ENCODE results near the gene VPREB3. TPM values are rescaled to one million over a fixed set of nuclear protein-coding genes. Genes with fewer than 3 reads are reported as not detected.

VPREB3 gene
- total RNA-seq, 1 experiment from 2014 or later = not detected

DNA sequence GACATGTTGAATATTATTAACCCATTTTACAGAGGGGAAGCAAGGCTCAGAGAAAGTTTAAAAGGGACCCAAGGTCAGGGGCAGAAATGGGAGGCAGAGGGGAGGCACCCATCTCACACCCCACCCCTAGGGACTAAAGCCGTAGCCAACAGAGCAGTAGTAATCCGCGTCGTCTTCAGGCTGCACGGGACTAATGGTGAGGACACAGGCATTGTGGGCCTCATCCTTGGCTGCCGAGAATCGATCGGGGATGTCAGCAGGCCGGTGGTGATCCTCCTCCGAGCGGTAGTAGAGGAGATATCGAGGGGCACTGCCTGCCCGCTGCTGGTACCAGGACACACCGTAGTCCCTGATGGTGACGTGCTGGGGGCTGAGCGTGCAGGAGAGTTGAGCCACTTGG lies 1.5 kb downstream of the VPREB3 start:
- POLR2A ChIA-PET = no interaction called here
- in situ Hi-C loops (cut with HindIII; ENCODE audit: low pct_unique_long_range_greater_than_20kb, low sequenced_read_pairs) (no loop called here), intact Hi-C loops (cut with micrococcal nuclease; ENCODE audit: unreplicated experiment) (no loop called here)
- no TSS peak for BruUV-seq (replicated peaks)
- Histone ChIP-seq H3K27ac (ENCODE audit: low read length) (no peak overlapping the region), H3K9me3 (ENCODE audit: control insufficient read depth, insufficient read depth, low read depth, low read length) (no peaks in the 10 kb centered on the region), H3K36me3 (ENCODE audit: control insufficient read depth, insufficient read depth, low read length) (peaks cover 7% of the 10 kb centered on the region; the same call in 1 of the 2 replicates), H3K4me3 (ENCODE audit: low read depth in 2 of 2, low read length in 2 of 2) (no peak overlapping the region), H3K27me3 (ENCODE audit: control insufficient read depth, insufficient read depth, low read length) (no peaks in the 10 kb centered on the region), H3K4me1 (ENCODE audit: control insufficient read depth, insufficient read depth, low read length) (peaks cover 6% of the 10 kb centered on the region)
- ATAC-seq (no peak), DNase-seq (ENCODE audit: low read depth, low spot score) (no peak)
- CTCF ChIA-PET = no interaction called here
- TF ChIP-seq TCF7L2 (IDR thresholded peaks at IDR 0.05; ENCODE audit: low read depth, low read length) = no peak
- TF ChIP-seq, protein P1, sequence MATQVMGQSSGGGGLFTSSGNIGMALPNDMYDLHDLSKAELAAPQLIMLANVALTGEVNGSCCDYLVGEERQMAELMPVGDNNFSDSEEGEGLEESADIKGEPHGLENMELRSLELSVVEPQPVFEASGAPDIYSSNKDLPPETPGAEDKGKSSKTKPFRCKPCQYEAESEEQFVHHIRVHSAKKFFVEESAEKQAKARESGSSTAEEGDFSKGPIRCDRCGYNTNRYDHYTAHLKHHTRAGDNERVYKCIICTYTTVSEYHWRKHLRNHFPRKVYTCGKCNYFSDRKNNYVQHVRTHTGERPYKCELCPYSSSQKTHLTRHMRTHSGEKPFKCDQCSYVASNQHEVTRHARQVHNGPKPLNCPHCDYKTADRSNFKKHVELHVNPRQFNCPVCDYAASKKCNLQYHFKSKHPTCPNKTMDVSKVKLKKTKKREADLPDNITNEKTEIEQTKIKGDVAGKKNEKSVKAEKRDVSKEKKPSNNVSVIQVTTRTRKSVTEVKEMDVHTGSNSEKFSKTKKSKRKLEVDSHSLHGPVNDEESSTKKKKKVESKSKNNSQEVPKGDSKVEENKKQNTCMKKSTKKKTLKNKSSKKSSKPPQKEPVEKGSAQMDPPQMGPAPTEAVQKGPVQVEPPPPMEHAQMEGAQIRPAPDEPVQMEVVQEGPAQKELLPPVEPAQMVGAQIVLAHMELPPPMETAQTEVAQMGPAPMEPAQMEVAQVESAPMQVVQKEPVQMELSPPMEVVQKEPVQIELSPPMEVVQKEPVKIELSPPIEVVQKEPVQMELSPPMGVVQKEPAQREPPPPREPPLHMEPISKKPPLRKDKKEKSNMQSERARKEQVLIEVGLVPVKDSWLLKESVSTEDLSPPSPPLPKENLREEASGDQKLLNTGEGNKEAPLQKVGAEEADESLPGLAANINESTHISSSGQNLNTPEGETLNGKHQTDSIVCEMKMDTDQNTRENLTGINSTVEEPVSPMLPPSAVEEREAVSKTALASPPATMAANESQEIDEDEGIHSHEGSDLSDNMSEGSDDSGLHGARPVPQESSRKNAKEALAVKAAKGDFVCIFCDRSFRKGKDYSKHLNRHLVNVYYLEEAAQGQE (IDR thresholded peaks at IDR 0.05; ENCODE audit: insufficient read depth in 1 of 2, low read depth in 2 of 2, low read length in 1 of 2) = no peak
- no peak for TF ChIP-seq POLR2AphosphoS5 (IDR thresholded peaks at IDR 0.05; ENCODE audit: low read depth, low read length)
- TF ChIP-seq, protein P2, sequence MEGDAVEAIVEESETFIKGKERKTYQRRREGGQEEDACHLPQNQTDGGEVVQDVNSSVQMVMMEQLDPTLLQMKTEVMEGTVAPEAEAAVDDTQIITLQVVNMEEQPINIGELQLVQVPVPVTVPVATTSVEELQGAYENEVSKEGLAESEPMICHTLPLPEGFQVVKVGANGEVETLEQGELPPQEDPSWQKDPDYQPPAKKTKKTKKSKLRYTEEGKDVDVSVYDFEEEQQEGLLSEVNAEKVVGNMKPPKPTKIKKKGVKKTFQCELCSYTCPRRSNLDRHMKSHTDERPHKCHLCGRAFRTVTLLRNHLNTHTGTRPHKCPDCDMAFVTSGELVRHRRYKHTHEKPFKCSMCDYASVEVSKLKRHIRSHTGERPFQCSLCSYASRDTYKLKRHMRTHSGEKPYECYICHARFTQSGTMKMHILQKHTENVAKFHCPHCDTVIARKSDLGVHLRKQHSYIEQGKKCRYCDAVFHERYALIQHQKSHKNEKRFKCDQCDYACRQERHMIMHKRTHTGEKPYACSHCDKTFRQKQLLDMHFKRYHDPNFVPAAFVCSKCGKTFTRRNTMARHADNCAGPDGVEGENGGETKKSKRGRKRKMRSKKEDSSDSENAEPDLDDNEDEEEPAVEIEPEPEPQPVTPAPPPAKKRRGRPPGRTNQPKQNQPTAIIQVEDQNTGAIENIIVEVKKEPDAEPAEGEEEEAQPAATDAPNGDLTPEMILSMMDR (IDR thresholded peaks at IDR 0.05) = no peak
- TF ChIP-seq SIN3A (IDR thresholded peaks at IDR 0.05; ENCODE audit: borderline replicate concordance, insufficient read depth, low read depth, low read length) = no peak

DNA sequence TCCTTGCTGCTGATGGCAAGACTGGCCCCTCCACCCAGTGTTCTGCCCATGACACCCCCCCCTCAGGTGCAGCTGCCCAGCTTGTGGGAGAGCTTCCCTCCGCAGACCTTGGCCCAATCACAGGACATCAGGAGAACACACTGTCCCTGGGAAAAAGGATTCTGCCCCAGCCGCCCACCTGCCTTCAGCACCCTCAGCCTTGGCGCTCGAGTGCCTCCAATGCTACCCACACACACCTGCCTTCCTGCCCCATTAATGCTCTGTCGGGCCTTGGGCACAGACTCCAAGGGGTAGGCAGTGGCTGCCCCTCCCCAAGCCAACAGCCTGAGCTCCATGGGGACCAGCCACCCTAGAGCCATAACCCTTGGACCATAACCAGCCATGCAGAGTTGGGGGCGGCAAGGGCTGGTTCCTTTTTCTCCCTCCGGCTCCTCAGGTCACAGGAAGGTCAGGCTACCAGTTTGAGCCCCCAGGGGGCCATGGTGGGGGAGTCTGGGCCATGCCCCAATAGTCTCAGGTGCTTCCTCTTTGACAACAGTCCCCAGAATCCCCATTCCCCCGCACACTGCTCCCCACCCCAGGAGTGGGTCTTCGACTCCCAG lies 2.0 kb downstream of the VPREB3 start:
- Histone ChIP-seq H3K27ac (ENCODE audit: low read length) (no peak overlapping the region), H3K9me3 (ENCODE audit: control insufficient read depth, insufficient read depth, low read depth, low read length) (no peaks in the 10 kb centered on the region), H3K36me3 (ENCODE audit: control insufficient read depth, insufficient read depth, low read length) (peaks cover 7% of the 10 kb centered on the region; the same call in 1 of the 2 replicates), H3K4me3 (ENCODE audit: low read depth in 2 of 2, low read length in 2 of 2) (no peak overlapping the region), H3K27me3 (ENCODE audit: control insufficient read depth, insufficient read depth, low read length) (no peaks in the 10 kb centered on the region), H3K4me1 (ENCODE audit: control insufficient read depth, insufficient read depth, low read length) (peaks cover 6% of the 10 kb centered on the region)
- CTCF ChIA-PET = no interaction called here
- TF ChIP-seq POLR2AphosphoS5 (IDR thresholded peaks at IDR 0.05; ENCODE audit: low read depth, low read length) = no peak
- TF ChIP-seq, protein P2 (IDR thresholded peaks at IDR 0.05) = no peak
- TF ChIP-seq, protein P1 (IDR thresholded peaks at IDR 0.05; ENCODE audit: insufficient read depth in 1 of 2, low read depth in 2 of 2, low read length in 1 of 2) = no peak
- no peak for TF ChIP-seq SIN3A (IDR thresholded peaks at IDR 0.05; ENCODE audit: borderline replicate concordance, insufficient read depth, low read depth, low read length)
- TF ChIP-seq TCF7L2 (IDR thresholded peaks at IDR 0.05; ENCODE audit: low read depth, low read length) = no peak
- in situ Hi-C loops (cut with HindIII; ENCODE audit: low pct_unique_long_range_greater_than_20kb, low sequenced_read_pairs) (no loop called here), intact Hi-C loops (cut with micrococcal nuclease; ENCODE audit: unreplicated experiment) (no loop called here)
- BruUV-seq (replicated peaks) = no TSS peak
- DNase-seq (ENCODE audit: low read depth, low spot score) = no peak
- no peak for ATAC-seq
- POLR2A ChIA-PET = no interaction called here

Measured in Panc1 (cell line).